ENCODE results near the gene NUP98. TPM values are rescaled to one million over a fixed set of nuclear protein-coding genes. Genes with fewer than 3 reads are reported as not detected.

NUP98 gene
- total and polyA plus RNA-seq, 10 of the 15 experiments (the other 5 are each of a cell fraction or from before 2014, with no cell fraction given), result 21.7 to 108 (median 78.9) TPM

- DNase-seq (ENCODE audit: low read depth, low spot score) (no peak), FAIRE-seq (no peak), ATAC-seq (no peak)
- Histone ChIP-seq H3K79me2 (ENCODE audit: control insufficient read depth, insufficient read depth, low read length) (peaks cover 24% of the 10 kb centered on the region), H3K27ac (ENCODE audit: control insufficient read depth, insufficient read depth) (no peak overlapping the region), H3K27me3 (replicated peaks in 1 of 2; ENCODE audit: control insufficient read depth in 2 of 2, insufficient read depth in 2 of 2, low read length in 1 of 2) (no peaks in the 10 kb centered on the region), H3K4me3 (no peak overlapping the region), H3K4me2 (ENCODE audit: control insufficient read depth, insufficient read depth) (no peak overlapping the region), H3K9me3 (replicated peaks; ENCODE audit: control insufficient read depth, insufficient read depth, low read length) (no peaks in the 10 kb centered on the region), H4K20me1 (ENCODE audit: control insufficient read depth, insufficient read depth) (no peaks in the 10 kb centered on the region), H3K36me3 (ENCODE audit: control insufficient read depth in 2 of 2, insufficient read depth in 2 of 2, low read length in 1 of 2) (no peaks in the 10 kb centered on the region), H3K4me1 (ENCODE audit: control insufficient read depth, insufficient read depth, low read length) (peaks cover 5% of the 10 kb centered on the region), H3K9ac (ENCODE audit: control insufficient read depth, insufficient read depth, low read length) (no peak overlapping the region), H2AFZ (ENCODE audit: control insufficient read depth, low read depth, low read length) (no peak overlapping the region)
- SMC1A ChIA-PET (ENCODE audit: uncharacterized antibody, unreplicated experiment), result interaction anchor here (0.9 to 21.1 kb wide), 6 partner anchors 9 to 229 kb away, joined by 3 to 805 read pairs (median 8); partner anchors contain the start of genes PGAP2 and STIM1
- intact Hi-C loops (cut with micrococcal nuclease; ENCODE audit: unreplicated experiment), result no loop called here
- 74% methylated on average over 3 of the region's 3 CpGs for WGBS (ENCODE audit: insufficient coverage, insufficient replicate concordance, low lambda C conversion rate, missing lambda C conversion rate)
- no TSS peak for BruUV-seq (replicated peaks)
- RAD21 ChIA-PET (ENCODE audit: unreplicated experiment), result interaction anchor here (1.9 to 3.6 kb wide), 2 partner anchors 12 to 229 kb away, joined by 9 to 24 read pairs; partner anchors contain the start of gene STIM1
- CTCF ChIA-PET, result interaction anchor here (0.6 to 39.6 kb wide), 4 partner anchors 17 to 226 kb away, joined by 4 to 1047 read pairs (median 492); partner anchors contain the start of gene STIM1
- in situ Hi-C loops (cut with MboI), result loop anchor here (25.0 kb wide), 1 partner anchor 544 kb away; the partner anchor contains the start of gene TRIM21
- POLR2A ChIA-PET, result interaction anchor here (0.9 to 12.0 kb wide), 3 partner anchors 11 to 35 kb away, joined by 3 to 242 read pairs (median 3); partner anchors contain the start of gene STIM1
- TF ChIP-seq NFYB (IDR thresholded peaks at IDR 0.05; ENCODE audit: insufficient read depth, low read depth, low read length), result no peak
- no peak for TF ChIP-seq E2F8 (IDR thresholded peaks at IDR 0.05; ENCODE audit: low read depth, partially characterized antibody)
- TF ChIP-seq POLR2AphosphoS2 (IDR thresholded peaks at IDR 0.05; ENCODE audit: low read depth, low read length), result no peak
- no peak for TF ChIP-seq IRF4 (IDR thresholded peaks at IDR 0.05; ENCODE audit: low read depth, low read length)
- TF ChIP-seq ZBTB33 (IDR thresholded peaks at IDR 0.05), result no peak
- TF ChIP-seq MYC (IDR thresholded peaks at IDR 0.05; ENCODE audit: insufficient read depth, insufficient read length, insufficient replicate concordance, low read length, severe bottlenecking), result no peak
- no peak for TF ChIP-seq MTA2 (IDR thresholded peaks at IDR 0.05; ENCODE audit: low read depth)
- no peak for TF ChIP-seq EGR1 (IDR thresholded peaks at IDR 0.05; ENCODE audit: borderline replicate concordance in 1 of 2, low read depth in 2 of 2, low read length in 2 of 2)
- TF ChIP-seq BCL3 (IDR thresholded peaks at IDR 0.05; ENCODE audit: borderline replicate concordance, insufficient read depth, low read depth, low read length, poor library complexity, severe bottlenecking), result no peak
- TF ChIP-seq FOXK2 (IDR thresholded peaks at IDR 0.05), result no peak
- TF ChIP-seq ZBED1 (IDR thresholded peaks at IDR 0.05; ENCODE audit: borderline replicate concordance), result no peak
- no peak for TF ChIP-seq BCLAF1 (IDR thresholded peaks at IDR 0.05)
- TF ChIP-seq CREB1 (IDR thresholded peaks at IDR 0.05; ENCODE audit: low read depth), result no peak
- TF ChIP-seq CBX3 (IDR thresholded peaks at IDR 0.05; ENCODE audit: borderline replicate concordance, low read depth), result no peak
These were observed 46.0 kb upstream of the NUP98 start for GRCh38 chr11:3843326-3843725.

Data from GM12878 (cell line).